Measurements from ENCODE around the gene ZBTB8A. TPM values are rescaled to one million over a fixed set of nuclear protein-coding genes. Genes with fewer than 3 reads are reported as not detected.
"Not testable (repeated sequence)": the region's sequence is repeated elsewhere in the genome, so short reads cannot be mapped to it uniquely, and the experiment has no call there.

ZBTB8A gene
- total and polyA plus RNA-seq, 12 donors, result 1.7 to 3.8 (median 3.0) TPM

GRCh38 chr1:32626176-32626575 lies 86.9 kb downstream of the ZBTB8A start:
- no peaks in the 10 kb centered on the region for H3K27me3 ChIP-seq
- ATAC-seq (no peak), DNase-seq (no peak)
- no peak overlapping the region for H3K4me3 ChIP-seq
- no peaks in the 10 kb centered on the region for H3K9me3 ChIP-seq
- H3K4me1 ChIP-seq, result no peaks in the 10 kb centered on the region
- intact Hi-C loops (cut with DNase I), result loop anchor here in 1 of 10 donors (10.0 kb wide), 1 partner anchor 181 kb away; no protein-coding TSS in a partner anchor
- H3K27ac ChIP-seq, result no peak overlapping the region
- WGBS, 2 donors, result 94 to 100% methylated on average over 1 of the region's 1 CpG
- TF ChIP-seq, protein P1, sequence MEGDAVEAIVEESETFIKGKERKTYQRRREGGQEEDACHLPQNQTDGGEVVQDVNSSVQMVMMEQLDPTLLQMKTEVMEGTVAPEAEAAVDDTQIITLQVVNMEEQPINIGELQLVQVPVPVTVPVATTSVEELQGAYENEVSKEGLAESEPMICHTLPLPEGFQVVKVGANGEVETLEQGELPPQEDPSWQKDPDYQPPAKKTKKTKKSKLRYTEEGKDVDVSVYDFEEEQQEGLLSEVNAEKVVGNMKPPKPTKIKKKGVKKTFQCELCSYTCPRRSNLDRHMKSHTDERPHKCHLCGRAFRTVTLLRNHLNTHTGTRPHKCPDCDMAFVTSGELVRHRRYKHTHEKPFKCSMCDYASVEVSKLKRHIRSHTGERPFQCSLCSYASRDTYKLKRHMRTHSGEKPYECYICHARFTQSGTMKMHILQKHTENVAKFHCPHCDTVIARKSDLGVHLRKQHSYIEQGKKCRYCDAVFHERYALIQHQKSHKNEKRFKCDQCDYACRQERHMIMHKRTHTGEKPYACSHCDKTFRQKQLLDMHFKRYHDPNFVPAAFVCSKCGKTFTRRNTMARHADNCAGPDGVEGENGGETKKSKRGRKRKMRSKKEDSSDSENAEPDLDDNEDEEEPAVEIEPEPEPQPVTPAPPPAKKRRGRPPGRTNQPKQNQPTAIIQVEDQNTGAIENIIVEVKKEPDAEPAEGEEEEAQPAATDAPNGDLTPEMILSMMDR (IDR thresholded peaks at IDR 0.05), result no peak
- peaks cover 0 to 79% (median 9%) of the 10 kb centered on the region in 9 donors for H3K36me3 ChIP-seq

DNA sequence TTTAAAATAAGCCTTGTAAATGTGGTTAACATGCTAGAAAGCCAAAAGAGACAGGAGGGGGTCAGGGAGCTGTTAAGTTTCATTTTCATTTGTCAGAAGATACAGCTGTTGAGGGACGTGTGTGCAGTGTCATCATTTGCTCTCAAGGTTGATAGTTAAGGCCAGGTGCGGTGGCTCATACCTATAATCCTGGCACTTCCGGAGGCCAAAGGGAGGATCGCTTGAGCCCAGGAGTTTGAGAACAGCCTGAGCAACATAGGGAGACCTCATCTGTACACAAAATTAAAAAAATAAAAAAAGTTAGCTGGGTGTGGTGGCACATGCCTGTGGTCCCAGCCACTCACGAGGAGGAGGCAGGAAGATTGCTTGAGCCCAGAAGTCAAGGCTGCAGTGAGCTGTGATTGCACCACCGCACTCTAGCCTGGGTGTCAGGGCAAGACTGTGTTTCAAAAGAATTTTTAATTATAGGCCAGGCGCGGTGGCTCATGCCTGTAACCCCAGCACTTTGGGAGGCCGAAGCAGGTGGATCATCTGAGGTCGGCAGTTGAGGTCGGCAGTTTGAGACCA lies 88.5 kb downstream of the ZBTB8A start:
- WGBS, 2 donors, result 88 to 90% methylated on average over 11 of the region's 11 CpGs
- Histone ChIP-seq H3K4me3 (no peak overlapping the region), H3K27ac (peak overlapping the region in 1 of 10 donors; percentile 8), H3K4me1 (no peaks in the 10 kb centered on the region), H3K9me3 (no peaks in the 10 kb centered on the region), H3K36me3 (peaks cover 0 to 87% (median 10%) of the 10 kb centered on the region in 9 donors), H3K27me3 (no peaks in the 10 kb centered on the region)
- TF ChIP-seq, protein P1 (IDR thresholded peaks at IDR 0.05), result no peak
- ATAC-seq, result no peak
- no peak for DNase-seq
- intact Hi-C loops (cut with DNase I), result loop anchor here in 1 of 10 donors (10.0 kb wide), 1 partner anchor 183 kb away; no protein-coding TSS in a partner anchor

- H3K27ac ChIP-seq; intact Hi-C loops (cut with DNase I); ATAC-seq; H3K4me1 ChIP-seq; H3K27me3 ChIP-seq; DNase-seq; H3K9me3 ChIP-seq; H3K4me3 ChIP-seq: not testable (repeated sequence)
- WGBS, 2 donors, result 98 to 99% methylated on average over 4 of the region's 4 CpGs
- H3K36me3 ChIP-seq, result peaks cover 0 to 99% (median 11%) of the 10 kb centered on the region in 9 donors
Observed at GRCh38 chr1:32630173-32630572, 90.9 kb downstream of the ZBTB8A start.

DNA sequence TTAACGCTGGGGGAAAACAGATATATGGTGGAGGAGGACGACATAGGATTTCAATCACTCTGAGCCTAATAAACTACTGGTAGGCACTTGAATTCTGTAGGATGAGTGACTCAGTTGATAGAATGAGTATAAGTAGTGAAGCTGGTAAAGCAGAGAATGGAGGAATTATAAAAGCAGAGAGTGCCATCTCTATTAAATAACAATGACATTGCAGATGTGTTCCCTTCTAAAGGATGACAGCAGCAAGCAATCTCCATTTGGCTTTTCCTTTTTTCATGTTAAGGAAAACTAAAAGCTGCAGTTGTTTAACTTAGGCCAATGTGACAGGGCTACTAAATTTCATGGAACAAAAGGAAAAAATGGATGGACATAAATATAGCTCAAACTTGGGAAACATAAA lies 93.6 kb downstream of the ZBTB8A start:
- H3K36me3 ChIP-seq, result peaks cover 0 to 74% (median 11%) of the 10 kb centered on the region in 9 donors
- no peak overlapping the region for H3K4me3 ChIP-seq
- DNase-seq (no peak), ATAC-seq (no peak)
- TF ChIP-seq, protein P1 (IDR thresholded peaks at IDR 0.05), result no peak
- no peak overlapping the region for H3K27ac ChIP-seq
- intact Hi-C loops (cut with DNase I), result no loop called here
- H3K9me3 ChIP-seq, result no peaks in the 10 kb centered on the region
- H3K27me3 ChIP-seq, result no peaks in the 10 kb centered on the region
- 78 to 82% methylated on average over 2 of the region's 2 CpGs for whole genome bisulfite sequencing, 2 donors
- peaks cover 0 to 5% (median 0%) of the 10 kb centered on the region in 9 donors for H3K4me1 ChIP-seq
